IMR-90 (cell line): ENCODE data around the gene FNBP1. TPM values are rescaled to one million over a fixed set of nuclear protein-coding genes. Genes with fewer than 3 reads are reported as not detected.

ENCODE experiments used
- ATAC-seq: fragments of 200-7000 bp; cut with Tn5 transposase; 2 replicates; pipeline ENCODE4 v1.9.1; 2020; ENCODE audit warnings: low read depth, mild to moderate bottlenecking, moderate library complexity
- BruUV-seq: library from RNA; stranded (reverse); fragments of 400-500 nt; replicated peaks from 2 replicates; lab custom pipeline; 2021; lab: Mats Ljungman, UMichigan
- CTCF ChIA-PET: fragments of 300-600 bp; formaldehyde crosslinking; extraction: SDS; loops from one replicate; lab custom pipeline; 2021; ENCODE audit warnings: antibody characterized with exemption; lab: Yijun Ruan, JAX
- POLR2A ChIA-PET: fragments of 300-600 bp; sonication (Branson Sonifier 250); formaldehyde crosslinking; loops from one replicate; lab custom pipeline; 2022; ENCODE audit warnings: antibody characterized with exemption; ENCODE audit not compliant: unreplicated experiment; lab: Charles Lee
- DNase-seq: peaks from one replicate; pipeline ENCODE4 v3.0.0; 2013
- H2AFZ ChIP-seq: replicated peaks from 2 replicates; pipeline ENCODE3; 2013; ENCODE audit warnings: low read length, mild to moderate bottlenecking; ENCODE audit not compliant: poor library complexity
- H2AK5ac ChIP-seq: 2 replicates; pipeline ENCODE4 v1.6.1; 2013; ENCODE audit warnings: low read depth, low read length, inconsistent platforms
- H2AK9ac ChIP-seq: replicated peaks from 2 replicates; pipeline ENCODE3; 2013; ENCODE audit warnings: mild to moderate bottlenecking, low read depth, low read length, moderate library complexity; ENCODE audit not compliant: poor library complexity
- H2BK120ac ChIP-seq: 2 replicates; pipeline ENCODE4 v1.6.1; 2013; ENCODE audit warnings: low read depth, low read length, inconsistent platforms
- H2BK15ac ChIP-seq: 3 replicates; pipeline ENCODE4 v1.6.1; 2013; ENCODE audit warnings: low read depth, low read length, inconsistent platforms
- H2BK20ac ChIP-seq: 2 replicates; pipeline ENCODE4 v1.6.1; 2013; ENCODE audit warnings: low read depth, mild to moderate bottlenecking, inconsistent platforms, low read length, moderate library complexity
- H2BK5ac ChIP-seq: 2 replicates; pipeline ENCODE4 v1.6.1; 2013; ENCODE audit warnings: mild to moderate bottlenecking, low read depth, low read length, inconsistent platforms; ENCODE audit not compliant: poor library complexity, severe bottlenecking
- H3K14ac ChIP-seq: replicated peaks from 2 replicates; pipeline ENCODE4 v1.6.1; 2013; ENCODE audit warnings: low read depth, low read length, inconsistent platforms
- H3K18ac ChIP-seq: 2 replicates; pipeline ENCODE4 v1.6.1; 2013; ENCODE audit warnings: low read depth, low read length, control low read depth
- H3K23ac ChIP-seq: 2 replicates; pipeline ENCODE4 v1.6.1; 2013; ENCODE audit warnings: low read depth, low read length, inconsistent platforms
- H3K27ac ChIP-seq: 2 replicates; pipeline ENCODE4 v1.5.1; 2013; ENCODE audit warnings: mild to moderate bottlenecking, control low read depth, low read length; ENCODE audit not compliant: insufficient read depth
- H3K27me3 ChIP-seq: 2 replicates; pipeline ENCODE4 v1.6.1; 2013; ENCODE audit warnings: low read length; ENCODE audit not compliant: control insufficient read depth, insufficient read depth
- H3K36me3 ChIP-seq: 2 replicates; pipeline ENCODE4 v1.6.1; 2013; ENCODE audit warnings: low read length, mixed read lengths; ENCODE audit not compliant: control insufficient read depth, insufficient read depth
- H3K4ac ChIP-seq: 2 replicates; pipeline ENCODE4 v1.6.1; 2013; ENCODE audit warnings: low read depth, low read length, inconsistent platforms
- H3K4me1 ChIP-seq: 2 replicates; pipeline ENCODE4 v1.6.1; 2013; ENCODE audit warnings: low read length, mixed read lengths; ENCODE audit not compliant: control insufficient read depth, insufficient read depth
- H3K4me2 ChIP-seq: 2 replicates; pipeline ENCODE4 v1.6.1; 2013; ENCODE audit warnings: low read depth, mild to moderate bottlenecking, control low read depth, low read length, moderate library complexity
- H3K4me3 ChIP-seq: 2 replicates; pipeline ENCODE4 v1.5.1; 2013; ENCODE audit warnings: low read depth, mild to moderate bottlenecking, control low read depth, low read length, moderate library complexity; ENCODE audit not compliant: insufficient read depth
- H3K56ac ChIP-seq: 2 replicates; pipeline ENCODE4 v1.6.1; 2013; ENCODE audit warnings: low read length, inconsistent platforms; ENCODE audit not compliant: insufficient read depth; ENCODE audit errors: extremely low read depth
- H3K79me1 ChIP-seq, 2 experiments: 2 replicates each; pipeline ENCODE4 v1.6.1; 2013; ENCODE audit warnings: low read length in 2 of 2, inconsistent platforms in 1 of 2, low read depth in 1 of 2
- H3K9ac ChIP-seq: 2 replicates; pipeline ENCODE4 v1.6.1; 2013; ENCODE audit warnings: low read depth, low read length, control low read depth
- H3K9me1 ChIP-seq: 2 replicates; pipeline ENCODE4 v1.6.1; 2013; ENCODE audit warnings: low read length, inconsistent platforms; ENCODE audit not compliant: insufficient read depth
- H3K9me3 ChIP-seq: 2 replicates; pipeline ENCODE4 v1.6.1; 2013; ENCODE audit warnings: low read length; ENCODE audit not compliant: control insufficient read depth, insufficient read depth
- H4K20me1 ChIP-seq: 2 replicates; pipeline ENCODE4 v1.6.1; 2013; ENCODE audit warnings: low read length, inconsistent platforms; ENCODE audit not compliant: insufficient read depth
- H4K5ac ChIP-seq: 2 replicates; pipeline ENCODE4 v1.6.1; 2013; ENCODE audit warnings: mild to moderate bottlenecking, low read depth, low read length, control low read depth
- H4K8ac ChIP-seq, 2 experiments: 2 replicates each; pipeline ENCODE4 v1.6.1; 2013; ENCODE audit warnings: low read depth in 2 of 2, low read length in 2 of 2, control low read depth in 1 of 2, inconsistent platforms in 1 of 2
- H4K91ac ChIP-seq: 2 replicates; pipeline ENCODE4 v1.6.1; 2013; ENCODE audit warnings: low read depth, low read length, inconsistent platforms; ENCODE audit not compliant: insufficient read depth
- CEBPB ChIP-seq: IDR thresholded peaks from 2 replicates; pipeline ENCODE4 v1.6.1; 2012; ENCODE audit warnings: low read depth, low read length, improper control_type of control experiment
- FOS ChIP-seq: fragments of 150-350 bp; IDR thresholded peaks from 2 replicates; pipeline ENCODE4 v1.6.1; 2016; ENCODE audit warnings: low read depth, low read length
- MAFK ChIP-seq: IDR thresholded peaks from 2 replicates; pipeline ENCODE4 v1.6.1; 2012; ENCODE audit warnings: low read depth, low read length, improper control_type of control experiment
- MXI1 ChIP-seq: IDR thresholded peaks from 2 replicates; pipeline ENCODE4 v1.6.1; 2012; ENCODE audit warnings: low read depth, mild to moderate bottlenecking, low read length, moderate library complexity, borderline replicate concordance
- NFE2L2 ChIP-seq: fragments of 150-350 bp; IDR thresholded peaks from 2 replicates; pipeline ENCODE4 v1.6.1; 2016; ENCODE audit warnings: low read depth, mild to moderate bottlenecking, low read length
- RAD21 ChIP-seq: IDR thresholded peaks from 2 replicates; pipeline ENCODE4 v1.6.1; 2012; ENCODE audit warnings: low read length, improper control_type of control experiment
- WGBS, 2 experiments: methylation state at CpG; one replicate each; pipeline versions ENCODE4 v1.1.5 to v1.1.7; 2013; ENCODE audit warnings: missing lambda C conversion rate in 2 of 2; ENCODE audit not compliant: insufficient read length in 1 of 2; ENCODE audit errors: extremely low coverage in 2 of 2; 5-methylcytosine and 5-hydroxymethylcytosine counted together
- dilution Hi-C: fragments of 300-500 bp; cut with HindIII; formaldehyde crosslinking; loops from one replicate; pipeline ENCODE4 v1.14.3; 2018; ENCODE audit warnings: low sequenced_read_pairs; ENCODE audit not compliant: unreplicated experiment
- in situ Hi-C: fragments of 300-500 bp; cut with MboI; formaldehyde crosslinking; loops from 3 replicates; pipeline ENCODE4 v1.14.3; 2019; ENCODE audit warnings: low sequenced_read_pairs, inconsistent platforms, mixed read lengths
- intact Hi-C: fragments of 100-400 bp; cut with micrococcal nuclease; formaldehyde crosslinking; loops from 2 replicates; pipeline ENCODE4 v1.10.0; 2022
- polyA plus RNA-seq, 3 experiments: library from polyadenylated mRNA; depleted of rRNA; stranded (reverse); fragments of >200 nt; gene quantifications; 2 replicates each; pipeline ENCODE4 v1.2.3, GENCODE V29; 2012; ENCODE audit warnings: low replicate concordance in 1 of 3
- total RNA-seq: library from RNA; depleted of rRNA; stranded (reverse); fragments of >200 nt; gene quantifications from 2 replicates; pipeline ENCODE4 v1.2.3, GENCODE V29; 2012

FNBP1 gene
- total and polyA plus RNA-seq, 2 of the 4 experiments (the other 2 are of a cell fraction), result 10.3 to 15.4 TPM

DNA sequence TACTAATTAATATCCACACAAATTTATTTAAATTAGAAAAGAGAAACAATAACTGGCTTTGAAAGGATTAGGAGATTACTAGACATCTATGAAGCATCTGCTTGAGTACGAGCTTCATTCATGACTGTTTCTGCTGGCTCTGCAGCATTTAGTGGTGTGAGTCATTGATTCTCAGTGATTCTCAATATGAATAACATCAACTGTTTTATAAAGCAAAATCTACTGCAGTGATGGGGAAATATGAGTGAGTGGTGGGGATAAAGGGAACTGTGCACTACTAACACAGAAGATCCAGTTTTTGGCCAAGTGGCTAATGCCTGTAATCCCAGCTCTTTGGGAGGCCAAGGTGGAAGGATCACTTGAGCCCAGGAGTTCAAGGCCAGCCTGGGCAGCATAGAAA, 8.4 kb downstream of the FNBP1 start:
- no peak overlapping the region for H2BK120ac ChIP-seq
- H3K36me3 ChIP-seq, result no peaks in the 10 kb centered on the region
- H2BK15ac ChIP-seq, result no peak overlapping the region
- no peak overlapping the region for H4K8ac ChIP-seq
- in situ Hi-C loops, result no loop called here
- H2AK9ac ChIP-seq, result no peak overlapping the region
- DNase-seq (peak; percentile 87), ATAC-seq (peak; percentile 81)
- H4K5ac ChIP-seq, result no peak overlapping the region
- H2AK5ac ChIP-seq, result no peak overlapping the region
- ChIA-PET CTCF (interaction anchor here (0.6 to 1.0 kb wide), 2 partner anchors 10 to 96 kb away, joined by 3 to 6 read pairs; no protein-coding TSS in a partner anchor), POLR2A (no interaction called here)
- H2AFZ ChIP-seq, result no peak overlapping the region
- H3K79me1 ChIP-seq, result peaks cover 21 to 37% of the 10 kb centered on the region in 2 experiments
- H3K56ac ChIP-seq, result no peak overlapping the region
- H3K27me3 ChIP-seq, result no peaks in the 10 kb centered on the region
- intact Hi-C loops, result no loop called here
- no peak overlapping the region for H3K14ac ChIP-seq
- H4K20me1 ChIP-seq, result peaks cover 65% of the 10 kb centered on the region
- TF ChIP-seq CEBPB, result peak; percentile 56; the same call in 1 of the 2 replicates
- TF ChIP-seq MAFK, result peak; percentile 89
- TF ChIP-seq MXI1, result no peak
- no peak for TF ChIP-seq RAD21
- TF ChIP-seq FOS, result peak; percentile 70
- no peak for TF ChIP-seq NFE2L2
- no peak overlapping the region for H2BK20ac ChIP-seq
- WGBS, 2 experiments, result no CpG with 5 or more reads among the region's 1 CpG
- H2BK5ac ChIP-seq, result no peak overlapping the region
- no peak overlapping the region for H4K91ac ChIP-seq
- no peak overlapping the region for H3K23ac ChIP-seq
- no peak overlapping the region for H3K4me3 ChIP-seq
- peaks cover 4% of the 10 kb centered on the region for H3K9me1 ChIP-seq
- peaks cover 5% of the 10 kb centered on the region for H3K4me1 ChIP-seq
- no peak overlapping the region for H3K18ac ChIP-seq
- H3K4me2 ChIP-seq, result no peak overlapping the region
- BruUV-seq, result no TSS peak
- dilution Hi-C loops, result no loop called here
- H3K4ac ChIP-seq, result no peak overlapping the region
- H3K9ac ChIP-seq, result no peak overlapping the region
- no peak overlapping the region for H3K27ac ChIP-seq
- no peaks in the 10 kb centered on the region for H3K9me3 ChIP-seq
